Liver (tissue), 9 donors: ENCODE results near the gene BCL2. TPM values are rescaled to one million over a fixed set of nuclear protein-coding genes. Genes with fewer than 3 reads are reported as not detected.
A peak's percentile ranks its signal among the peaks of the same experiment; 100 is the strongest.

Experiments
- DNase-seq: peaks from one replicate; pipeline ENCODE4 v3.0.0-alpha.2; 2017; ENCODE audit warnings: low spot score
- H3K27ac ChIP-seq, 2 donors: one replicate each; pipeline ENCODE4 v1.7.0; 2013; ENCODE audit warnings: inconsistent platforms in 2 of 2, low read length in 2 of 2, control low read depth in 1 of 2, low read depth in 1 of 2, mild to moderate bottlenecking in 1 of 2
- H3K27me3 ChIP-seq, 4 donors: one replicate each; pipeline versions ENCODE4 v1.6.1 to v1.7.0; 2013; ENCODE audit warnings: low read length in 3 of 4, inconsistent platforms in 1 of 4, mild to moderate bottlenecking in 1 of 4, moderate library complexity in 1 of 4; ENCODE audit not compliant: control insufficient read depth in 4 of 4, insufficient read depth in 4 of 4
- H3K36me3 ChIP-seq, 4 donors: one replicate each; pipeline versions ENCODE4 v1.6.1 to v1.7.0; 2013; ENCODE audit warnings: low read length in 3 of 4, mild to moderate bottlenecking in 3 of 4, low read depth in 1 of 4, moderate library complexity in 1 of 4; ENCODE audit not compliant: control insufficient read depth in 4 of 4, insufficient read depth in 3 of 4
- H3K4me1 ChIP-seq, 4 donors: one replicate each; pipeline versions ENCODE4 v1.6.1 to v1.7.0; 2013; ENCODE audit warnings: low read length in 3 of 4, mild to moderate bottlenecking in 3 of 4, moderate library complexity in 1 of 4; ENCODE audit not compliant: control insufficient read depth in 4 of 4, insufficient read depth in 4 of 4
- H3K4me3 ChIP-seq, 3 donors: one replicate each; pipeline versions ENCODE4 v1.6.1 to v1.7.0; 2013; ENCODE audit warnings: low read length in 3 of 3, control low read depth in 1 of 3, low read depth in 1 of 3, mild to moderate bottlenecking in 1 of 3
- H3K9ac ChIP-seq, 2 donors: one replicate each; pipeline ENCODE4 v1.7.0; 2013; ENCODE audit warnings: low read length in 2 of 2, mild to moderate bottlenecking in 2 of 2, moderate library complexity in 2 of 2, control low read depth in 1 of 2, low read depth in 1 of 2
- H3K9me3 ChIP-seq, 4 donors: one replicate each; pipeline versions ENCODE4 v1.6.1 to v1.7.0; 2013; ENCODE audit warnings: low read length in 3 of 4; ENCODE audit not compliant: control insufficient read depth in 4 of 4
- ATF3 ChIP-seq: IDR thresholded peaks from 2 replicates; pipeline ENCODE4 v1.6.1; 2016; ENCODE audit warnings: antibody characterized with exemption
- CTCF ChIP-seq: fragments of 150-350 bp; IDR thresholded peaks from 2 replicates; pipeline ENCODE4 v1.5.1; 2017; ENCODE audit warnings: improper control_type of control experiment, low read depth, low read length; ENCODE audit not compliant: missing input control
- EGR1 ChIP-seq, 2 donors: IDR thresholded peaks; 2 replicates each; pipeline ENCODE4 v1.6.1; 2016 to 2018; ENCODE audit warnings: antibody characterized with exemption in 2 of 2, low read depth in 2 of 2
- FOXA1 ChIP-seq: IDR thresholded peaks from 2 replicates; pipeline ENCODE4 v1.6.1; 2016; ENCODE audit warnings: antibody characterized with exemption
- FOXA2 ChIP-seq: IDR thresholded peaks from 2 replicates; pipeline ENCODE4 v1.6.1; 2016; ENCODE audit warnings: antibody characterized with exemption
- GABPA ChIP-seq, 2 donors: IDR thresholded peaks in 1 of 2; conservative IDR thresholded peaks in 1 of 2; 2 replicates each; pipeline ENCODE4 v1.6.1; 2016; ENCODE audit warnings: antibody characterized with exemption in 2 of 2, mild to moderate bottlenecking in 1 of 2, moderate library complexity in 1 of 2
- HNF4G ChIP-seq: IDR thresholded peaks from 2 replicates; pipeline ENCODE4 v1.6.1; 2016; ENCODE audit warnings: antibody characterized with exemption
- JUND ChIP-seq, 2 donors: IDR thresholded peaks; 2 replicates each; pipeline ENCODE4 v1.6.1; 2016; ENCODE audit warnings: antibody characterized with exemption in 2 of 2
- MAX ChIP-seq: IDR thresholded peaks from 2 replicates; pipeline ENCODE4 v1.6.1; 2016; ENCODE audit warnings: antibody characterized with exemption
- NR2F2 ChIP-seq: IDR thresholded peaks from 2 replicates; pipeline ENCODE4 v1.6.1; 2016; ENCODE audit warnings: antibody characterized with exemption
- RAD21 ChIP-seq, 2 donors: IDR thresholded peaks; 2 replicates each; pipeline ENCODE4 v1.6.1; 2016; ENCODE audit warnings: antibody characterized with exemption in 2 of 2, mild to moderate bottlenecking in 2 of 2
- REST ChIP-seq: IDR thresholded peaks from 2 replicates; pipeline ENCODE4 v1.6.1; 2016; ENCODE audit warnings: antibody characterized with exemption, mild to moderate bottlenecking
- RXRA ChIP-seq, 2 donors: IDR thresholded peaks; 2 replicates each; pipeline ENCODE4 v1.6.1; 2017 to 2018; ENCODE audit warnings: antibody characterized with exemption in 2 of 2, mild to moderate bottlenecking in 1 of 2
- TAF1 ChIP-seq: conservative IDR thresholded peaks from 2 replicates; pipeline ENCODE4 v1.6.1; 2016; ENCODE audit warnings: antibody characterized with exemption, mild to moderate bottlenecking
- ZBTB33 ChIP-seq: IDR thresholded peaks from 2 replicates; pipeline ENCODE4 v1.6.1; 2016; ENCODE audit warnings: antibody characterized with exemption
- WGBS: extraction: QIAGEN DNeasy Blood & Tissue Kit; methylation state at CpG from one replicate; pipeline ENCODE4 v1.1.7; 2013; 5-methylcytosine and 5-hydroxymethylcytosine counted together
- polyA plus RNA-seq, 2 donors: library from polyadenylated mRNA; stranded (reverse) in 1 of 2; unstranded in 1 of 2; fragments of 200-250 nt in 1 of 2; fragments of >200 nt in 1 of 2; fragmentation: Nextera tagmentation in 1 of 2; extraction: Ambion mirVana in 1 of 2; gene quantifications; one replicate each; pipeline versions ENCODE4 v1.2.1 to v1.2.3, GENCODE V29; 2013 to 2015
- total RNA-seq, 2 donors: library from RNA; depleted of rRNA; stranded (reverse); fragments of >200 nt; gene quantifications; one replicate each; pipeline ENCODE4 v1.2.3, GENCODE V29; 2014
- donor health status: healthy.
- donor health status: healthy.
- donor health status: healthy.
- donor health status: healthy.
- donor health status: healthy.

The BCL2 gene
- total and polyA plus RNA-seq, 4 donors: 0.40 to 3.9 (median 1.4) TPM

- peak overlapping the region in 2 of 3 donors; percentile 34 to 91 for H3K4me3 ChIP-seq
- peaks cover 3 to 16% (median 10%) of the 10 kb centered on the region in 4 donors for H3K4me1 ChIP-seq
- no peak overlapping the region for H3K9ac ChIP-seq
- no peak for TF ChIP-seq NR2F2
- no peak for TF ChIP-seq FOXA2
- no peak for TF ChIP-seq FOXA1
- TF ChIP-seq MAX: no peak
- no peak for TF ChIP-seq ATF3
- TF ChIP-seq REST: no peak
- TF ChIP-seq ZBTB33: no peak
- no peak for TF ChIP-seq HNF4G
- no peak for TF ChIP-seq RAD21 (IDR thresholded peaks at IDR 0.05)
- no peak for TF ChIP-seq GABPA (IDR thresholded peaks at IDR 0.05 in 1 of 2, conservative IDR thresholded peaks at IDR 0.05 in 1 of 2)
- no peak for TF ChIP-seq TAF1
- TF ChIP-seq EGR1 (IDR thresholded peaks at IDR 0.05; ENCODE audit: low read depth in 2 of 2): no peak
- TF ChIP-seq CTCF: no peak
- TF ChIP-seq RXRA (IDR thresholded peaks at IDR 0.05): no peak
- TF ChIP-seq JUND (IDR thresholded peaks at IDR 0.05): no peak
- H3K36me3 ChIP-seq: no peaks in the 10 kb centered on the region
- 64% methylated on average over 10 of the region's 10 CpGs for WGBS
- no peak for DNase-seq
- no peaks in the 10 kb centered on the region for H3K9me3 ChIP-seq
- peak overlapping the region in 1 of 2 donors; percentile 25 for H3K27ac ChIP-seq
- H3K27me3 ChIP-seq: no peaks in the 10 kb centered on the region
These were observed 2.0 kb downstream of the BCL2 start for GRCh38 chr18:63317556-63317946.
